Activated T-cell treated with anti-CD3 and anti-CD28 coated beads for 4 hours (primary cell): ENCODE results near the gene TERT.
"Not testable (repeated sequence)": the region's sequence is repeated elsewhere in the genome, so short reads cannot be mapped to it uniquely, and the experiment has no call there.

Experiments
- DNase-seq: peaks from one replicate; pipeline ENCODE4 v3.0.0-alpha.2; 2020

Gene TERT

GRCh38 chr5:1277781-1278180 is 17.1 kb downstream of the TERT start:
- no peak for DNase-seq

GRCh38 chr5:1277331-1277730 is 17.5 kb downstream of the TERT start:
- DNase-seq, result no peak

- DNase-seq, result no peak
Observed at GRCh38 chr5:1276930-1277329, 17.9 kb downstream of the TERT start.

DNA sequence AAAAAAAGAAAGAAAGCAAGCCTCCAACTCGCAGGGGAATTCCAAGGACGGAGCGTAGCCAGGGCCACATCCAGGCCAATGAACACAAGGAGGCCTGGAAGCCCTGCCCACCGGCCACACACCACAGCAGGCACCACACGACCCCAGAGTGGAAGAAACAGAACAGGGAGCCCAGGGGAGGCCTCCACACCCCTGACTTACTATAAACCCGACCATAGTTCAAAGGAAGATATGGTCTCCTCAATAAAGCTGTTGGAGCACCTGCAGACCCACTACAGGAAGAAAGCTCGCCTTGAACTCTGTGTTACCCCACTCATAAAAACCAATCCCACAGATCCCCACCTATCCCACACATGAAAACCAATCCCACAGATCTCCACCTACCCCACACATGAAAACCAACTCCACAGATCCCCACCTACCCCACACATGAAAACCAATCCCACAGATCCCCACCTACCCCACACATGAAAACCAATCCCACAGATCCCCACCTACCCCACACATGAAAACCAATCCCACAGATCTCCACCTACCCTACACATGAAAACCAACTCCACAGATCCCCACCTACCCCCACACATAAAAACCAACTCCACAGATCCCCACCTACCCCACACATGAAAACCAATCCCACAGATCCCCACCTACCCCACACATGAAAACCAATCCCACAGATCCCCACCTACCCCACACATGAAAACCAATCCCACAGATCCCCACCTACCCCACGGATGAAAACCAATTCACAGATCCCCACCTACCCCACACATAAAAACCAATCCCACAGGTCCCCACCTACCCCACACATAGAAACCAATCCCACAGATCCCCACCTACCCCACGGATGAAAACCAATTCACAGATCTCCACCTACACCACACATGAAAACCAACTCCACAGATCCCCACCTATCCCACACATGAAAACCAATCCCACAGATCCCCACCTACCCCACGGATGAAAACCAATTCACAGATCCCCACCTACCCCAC is 19.2 kb downstream of the TERT start:
- not testable (repeated sequence) for DNase-seq

- DNase-seq, result no peak
Observed at GRCh38 chr5:1274471-1274870, 20.4 kb downstream of the TERT start.

GRCh38 chr5:1273745-1274144 is 21.1 kb downstream of the TERT start:
- no peak for DNase-seq

- no peak for DNase-seq
Observed at GRCh38 chr5:1272201-1272600, 22.7 kb downstream of the TERT start.

- no peak for DNase-seq
Observed at GRCh38 chr5:1270933-1271914, 23.6 kb downstream of the TERT start.

- DNase-seq, result no peak
Observed at GRCh38 chr5:1270426-1270825, 24.4 kb downstream of the TERT start.

GRCh38 chr5:1268666-1269065 is 26.2 kb downstream of the TERT start:
- peak; percentile 8 for DNase-seq

GRCh38 chr5:1268056-1268455 is 26.8 kb downstream of the TERT start:
- no peak for DNase-seq

DNA sequence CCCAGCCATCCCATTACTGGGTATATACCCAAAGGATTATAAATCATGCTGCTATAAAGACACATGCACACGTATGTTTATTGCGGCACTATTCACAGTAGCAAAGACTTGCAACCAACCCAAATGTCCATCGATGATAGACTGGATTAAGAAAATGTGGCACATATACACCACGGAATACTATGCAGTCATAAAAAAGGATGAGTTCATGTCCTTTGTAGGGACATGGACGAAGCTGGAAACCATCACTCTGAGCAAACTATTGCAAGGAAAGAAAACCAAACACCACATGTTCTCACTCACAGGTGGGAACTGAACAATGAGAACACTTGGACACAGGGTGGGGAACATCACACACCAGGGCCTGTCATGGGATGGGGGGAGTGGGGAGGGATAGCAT is 27.4 kb downstream of the TERT start:
- DNase-seq, result not testable (repeated sequence)

- DNase-seq, result no peak
Observed at GRCh38 chr5:1266791-1267190, 28.1 kb downstream of the TERT start.

GRCh38 chr5:1265461-1266455 is 29.1 kb downstream of the TERT start:
- DNase-seq, result no peak

GRCh38 chr5:1265026-1265425 is 29.8 kb downstream of the TERT start:
- no peak for DNase-seq

- DNase-seq, result no peak
Observed at GRCh38 chr5:1264211-1264610, 30.7 kb downstream of the TERT start.

DNA sequence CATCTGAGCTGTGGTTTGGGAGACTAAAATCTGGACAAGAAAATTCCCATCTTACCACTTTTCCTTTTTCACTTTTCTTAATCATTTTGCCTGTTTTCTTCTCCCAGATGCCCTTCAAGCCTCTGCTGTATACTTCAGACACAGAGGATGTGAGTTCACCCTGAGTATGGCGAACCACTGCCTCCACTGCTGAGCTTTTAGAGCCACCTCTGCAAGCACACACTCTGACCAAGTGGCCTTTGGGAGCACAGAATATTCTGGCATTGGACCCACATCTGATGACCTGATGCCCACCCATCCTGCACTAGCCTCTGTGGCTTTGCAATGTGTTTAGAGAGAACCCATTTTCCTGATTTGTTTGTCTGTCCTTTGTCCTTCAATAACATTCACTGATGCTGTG is 32.5 kb downstream of the TERT start:
- no peak for DNase-seq

- DNase-seq, result no peak
Observed at GRCh38 chr5:1261643-1262042, 33.2 kb downstream of the TERT start.

- DNase-seq, result no peak
Observed at GRCh38 chr5:1259806-1260480, 34.9 kb downstream of the TERT start.

DNA sequence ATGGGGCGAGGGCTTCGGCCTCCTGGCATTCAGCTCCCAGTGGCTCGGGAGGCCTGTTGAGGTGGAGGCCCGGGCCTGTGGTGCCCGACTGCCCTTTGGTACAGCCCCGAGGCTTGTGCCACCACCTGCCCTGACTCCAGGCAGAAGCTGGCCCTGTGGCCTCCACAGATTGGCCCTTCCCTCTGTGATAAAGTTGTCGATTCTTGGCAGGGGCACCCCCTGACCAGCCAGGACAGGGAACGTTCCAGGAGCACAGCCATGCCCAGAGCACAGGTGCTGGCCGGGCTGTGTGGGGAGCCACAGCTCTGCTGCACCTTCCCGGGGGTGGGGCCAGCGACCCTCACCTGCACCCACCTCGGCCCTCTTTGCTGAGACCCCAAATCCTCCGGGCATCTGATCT is 37.0 kb downstream of the TERT start:
- no peak for DNase-seq

GRCh38 chr5:1257363-1257762 is 37.5 kb downstream of the TERT start:
- no peak for DNase-seq

- DNase-seq, result no peak
Observed at GRCh38 chr5:1256776-1257175, 38.1 kb downstream of the TERT start.
